ENCODE data around the gene SSH2. TPM values are rescaled to one million over a fixed set of nuclear protein-coding genes. Genes with fewer than 3 reads are reported as not detected.

The SSH2 gene
- total RNA-seq, 4 donors from 2014 or later: 30.2 to 38.6 (median 35.5) TPM

DNA sequence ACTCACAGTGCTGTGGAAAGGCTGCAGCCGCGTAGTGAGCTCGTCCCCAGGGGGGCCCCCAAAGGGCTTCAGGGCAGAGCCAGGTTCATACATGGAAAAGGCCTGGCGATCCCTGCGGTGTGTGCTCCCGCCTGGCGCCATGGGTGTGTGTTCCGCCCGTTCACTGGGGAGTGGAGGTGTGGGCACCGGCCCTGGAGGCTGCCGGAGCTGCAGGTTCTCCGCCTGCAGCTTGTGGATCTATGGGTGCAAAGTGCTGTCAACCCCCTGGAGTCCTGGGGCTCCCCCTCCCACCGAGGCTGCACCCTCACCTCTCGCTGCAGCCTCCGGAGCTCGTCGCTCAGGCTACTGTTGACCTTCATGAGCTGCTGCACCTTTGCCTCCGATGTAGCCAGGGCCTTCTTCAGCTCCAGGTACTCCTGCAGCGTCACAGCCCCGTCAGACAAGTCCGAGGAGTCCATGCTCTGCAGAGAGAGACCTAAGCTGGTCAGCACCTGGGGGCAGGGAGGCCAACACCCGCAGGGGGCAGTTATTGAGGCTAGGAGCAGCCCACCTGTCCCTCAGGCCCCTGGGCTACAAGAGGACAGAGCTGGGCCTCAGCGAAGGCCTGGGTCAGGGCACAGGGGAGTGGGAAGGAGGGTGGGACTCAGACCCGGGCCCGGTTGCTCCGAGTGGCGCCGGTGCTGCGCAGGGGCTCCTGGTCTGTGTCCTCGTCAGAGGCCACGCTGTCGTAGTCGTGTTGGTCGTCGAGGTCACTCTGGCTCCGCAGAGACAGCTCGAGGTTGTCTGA, 353.6 kb downstream of the SSH2 start:
- intact Hi-C loops (cut with DNase I): no loop called here
- H3K4me1 ChIP-seq: peaks cover 4 to 12% of the 10 kb centered on the region in 2 donors

More for the DNA sequence above, 353.6 kb downstream of the SSH2 start:
- Histone ChIP-seq H3K27me3 (no peaks in the 10 kb centered on the region), H3K9me3 (no peaks in the 10 kb centered on the region), H3K27ac (no peak overlapping the region), H3K36me3 (peaks cover 34 to 48% of the 10 kb centered on the region in 2 donors), H3K4me3 (replicated peaks in 1 of 3) (no peak overlapping the region)
- 93 to 96% methylated on average over 13 to 27 of the region's 37 CpGs for WGBS, 2 donors
- DNase-seq: no peak
- TF ChIP-seq, protein P1, sequence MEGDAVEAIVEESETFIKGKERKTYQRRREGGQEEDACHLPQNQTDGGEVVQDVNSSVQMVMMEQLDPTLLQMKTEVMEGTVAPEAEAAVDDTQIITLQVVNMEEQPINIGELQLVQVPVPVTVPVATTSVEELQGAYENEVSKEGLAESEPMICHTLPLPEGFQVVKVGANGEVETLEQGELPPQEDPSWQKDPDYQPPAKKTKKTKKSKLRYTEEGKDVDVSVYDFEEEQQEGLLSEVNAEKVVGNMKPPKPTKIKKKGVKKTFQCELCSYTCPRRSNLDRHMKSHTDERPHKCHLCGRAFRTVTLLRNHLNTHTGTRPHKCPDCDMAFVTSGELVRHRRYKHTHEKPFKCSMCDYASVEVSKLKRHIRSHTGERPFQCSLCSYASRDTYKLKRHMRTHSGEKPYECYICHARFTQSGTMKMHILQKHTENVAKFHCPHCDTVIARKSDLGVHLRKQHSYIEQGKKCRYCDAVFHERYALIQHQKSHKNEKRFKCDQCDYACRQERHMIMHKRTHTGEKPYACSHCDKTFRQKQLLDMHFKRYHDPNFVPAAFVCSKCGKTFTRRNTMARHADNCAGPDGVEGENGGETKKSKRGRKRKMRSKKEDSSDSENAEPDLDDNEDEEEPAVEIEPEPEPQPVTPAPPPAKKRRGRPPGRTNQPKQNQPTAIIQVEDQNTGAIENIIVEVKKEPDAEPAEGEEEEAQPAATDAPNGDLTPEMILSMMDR (IDR thresholded peaks at IDR 0.05): no peak
- TF ChIP-seq POLR2A (IDR thresholded peaks at IDR 0.05): no peak

Small RNAs within 50 kb of the gene (small RNA-seq; reads per million reads assigned to genes)
- gene RF00156 (not detected), gene RF01210 (not detected), gene RNU6-920P (not detected)

Other genes starting within 250 kb of the SSH2 start
- gene EFCAB5, start 11.4 kb upstream of the SSH2 start, total RNA-seq: under 1 TPM in 2 of 4 donors, not detected in 2; 0.56 to 0.98 TPM
- 10 to 100 TPM; 21.3 to 33.3 (median 25.5) TPM for gene NSRP1, start 186.6 kb upstream of the SSH2 start, total RNA-seq

All from thyroid gland (tissue), 4 donors.